ENCODE measurements around the gene PDCD2L.

The PDCD2L gene

DNA sequence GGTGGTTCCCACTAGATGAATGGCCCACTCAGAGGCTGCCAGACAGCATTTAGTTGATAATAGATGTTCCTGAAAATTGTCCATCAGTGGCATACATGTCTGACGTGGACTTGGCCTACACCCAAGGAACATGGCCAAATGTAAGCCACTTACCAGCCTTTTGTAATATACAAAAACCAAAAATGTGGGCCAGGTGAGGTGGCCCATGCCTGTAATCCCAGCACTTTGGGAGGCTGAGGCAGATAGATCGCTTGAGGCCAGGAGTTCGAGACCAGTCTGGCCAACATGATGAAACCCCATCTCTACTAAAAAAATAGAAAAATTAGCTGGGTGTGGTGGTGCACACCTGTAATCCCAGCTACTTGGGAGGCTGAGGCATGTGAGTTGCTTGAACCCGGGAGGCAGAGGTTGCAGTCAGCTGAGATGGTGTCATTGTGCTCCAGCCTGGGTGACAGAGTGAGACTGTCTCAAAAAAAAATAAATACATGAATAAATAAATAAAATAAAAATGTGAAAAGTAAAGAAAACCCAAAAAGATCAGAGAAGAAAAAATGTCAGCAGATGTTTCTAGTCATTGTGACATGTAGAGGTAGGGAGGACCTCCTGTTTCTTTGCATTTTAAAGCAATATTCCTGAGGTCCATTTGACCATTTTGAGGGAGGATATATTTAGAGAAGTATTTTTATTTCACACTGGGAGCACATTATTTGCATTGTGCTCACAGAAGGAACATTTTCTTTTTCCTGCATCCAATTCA lies 70.2 kb downstream of the PDCD2L start:
- no peak for DNase-seq

DNA sequence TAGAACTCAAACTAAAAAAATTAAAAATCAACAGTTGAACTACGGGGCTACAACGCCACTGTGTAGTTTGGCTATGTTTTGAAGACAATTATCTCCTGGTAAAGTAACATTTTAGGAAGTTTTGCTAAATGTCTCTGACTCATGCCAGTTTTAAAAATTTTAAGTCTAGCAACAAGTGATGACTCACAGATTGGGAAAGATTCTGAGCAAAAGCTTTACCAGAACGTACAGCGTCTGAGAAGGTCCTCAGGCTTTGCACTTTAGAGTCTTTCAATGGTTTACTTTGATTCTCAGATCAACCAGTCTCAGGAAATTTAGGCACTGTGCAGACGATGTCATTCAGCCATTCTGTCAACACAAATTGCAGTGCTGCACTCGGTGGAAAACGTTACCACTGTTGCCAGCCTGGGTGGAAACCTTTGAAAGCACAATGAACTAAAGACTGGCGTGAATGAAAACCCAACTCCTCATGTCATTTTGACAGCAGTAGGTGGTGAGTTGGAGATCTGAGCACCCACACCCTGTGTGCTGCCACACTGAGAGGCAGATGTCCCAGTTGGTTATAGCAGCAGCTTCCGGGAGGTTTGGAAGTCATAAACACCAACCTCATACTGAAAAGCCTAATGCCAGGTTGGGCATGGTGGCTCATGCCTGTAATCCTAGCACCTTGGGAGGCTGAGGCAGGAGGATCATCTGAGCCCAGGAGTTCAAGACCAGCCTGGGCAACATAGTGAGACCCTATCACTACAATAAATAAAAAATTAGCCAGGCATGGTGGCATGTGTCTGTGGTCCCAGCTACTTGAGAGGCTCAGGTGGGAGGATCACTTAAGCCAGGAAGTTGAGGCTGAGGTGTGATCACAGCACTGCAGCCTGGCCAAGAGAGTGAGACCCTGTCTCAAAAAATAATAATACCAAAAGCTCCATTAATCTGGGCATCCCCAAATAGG lies 71.1 kb downstream of the PDCD2L start:
- DNase-seq, result peak; percentile 87
